GM12872 (cell line): Measurements from ENCODE around the gene HAGHL.

Experiments
- CTCF ChIP-seq: IDR thresholded peaks from 3 replicates; pipeline ENCODE4 v1.5.1; 2011; ENCODE audit warnings: low read depth, mild to moderate bottlenecking, low read length, moderate library complexity; ENCODE audit not compliant: insufficient read depth

The HAGHL gene

GRCh38 chr16:778909-779527 is 52.1 kb downstream of the HAGHL start:
- no peak for TF ChIP-seq CTCF
